Fibroblast of skin of left quadriceps (primary cell): ENCODE results near the gene TNNI2.

ENCODE experiments used
- DNase-seq, 2 experiments: peaks; one replicate each; pipeline ENCODE4 v3.0.0-alpha.2; 2013; ENCODE audit warnings: low read depth in 2 of 2

The TNNI2 gene

DNA sequence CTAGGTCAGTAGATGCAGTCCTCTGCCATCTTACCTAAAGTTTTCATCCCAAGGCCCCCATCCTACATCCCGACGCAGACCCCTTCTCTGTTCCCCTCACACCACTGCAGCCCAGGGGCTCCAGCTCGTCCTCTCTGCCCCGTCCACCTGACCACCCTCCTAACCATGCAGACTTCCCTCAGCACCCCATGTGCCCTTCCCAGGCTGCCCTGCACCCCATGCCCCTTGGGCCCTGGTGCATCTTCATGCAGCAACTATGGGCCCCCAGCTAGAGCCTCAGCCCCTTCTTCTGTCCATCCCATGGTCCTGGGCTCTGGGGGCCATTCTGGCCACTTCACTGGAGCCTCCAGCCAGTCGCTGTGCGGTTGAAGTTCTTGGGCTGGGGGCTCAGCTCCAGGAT, 50.0 kb downstream of the TNNI2 start:
- no peak for DNase-seq

DNA sequence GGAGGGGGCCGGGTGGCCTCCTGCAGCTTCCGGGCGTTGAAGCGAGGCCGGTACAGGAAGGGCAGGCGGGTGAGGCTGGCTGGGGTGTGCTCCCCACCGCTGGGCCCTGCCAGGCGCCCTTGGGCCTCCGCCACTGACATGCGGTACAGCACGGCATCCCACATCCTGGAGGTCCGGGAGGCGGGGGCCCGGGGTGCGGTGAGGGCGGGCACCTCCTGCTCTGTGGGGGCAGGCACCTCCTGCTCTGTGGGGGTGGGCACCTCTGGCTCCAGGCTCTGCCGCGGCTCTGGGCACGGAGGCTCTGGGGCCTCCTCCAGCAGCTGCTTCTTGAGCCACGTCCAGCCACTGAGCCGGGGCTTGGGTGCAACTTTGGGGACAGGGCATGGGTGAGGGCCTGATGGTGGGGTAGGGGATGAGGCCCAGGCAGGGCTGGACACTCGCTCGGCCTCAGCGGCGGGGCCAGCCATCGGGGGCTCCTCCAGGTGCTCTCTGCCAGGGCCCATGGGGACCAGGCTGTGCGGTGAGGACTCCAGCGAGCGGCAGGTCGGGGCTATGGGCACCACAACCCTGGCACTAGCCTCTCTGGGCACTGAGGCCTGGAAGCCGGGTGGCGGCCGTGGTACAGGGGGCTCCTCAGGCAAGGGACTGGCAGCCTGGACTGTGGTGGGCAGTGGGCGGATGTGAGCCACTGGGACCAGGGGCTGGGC, 50.6 kb downstream of the TNNI2 start:
- DNase-seq: no peak

DNA sequence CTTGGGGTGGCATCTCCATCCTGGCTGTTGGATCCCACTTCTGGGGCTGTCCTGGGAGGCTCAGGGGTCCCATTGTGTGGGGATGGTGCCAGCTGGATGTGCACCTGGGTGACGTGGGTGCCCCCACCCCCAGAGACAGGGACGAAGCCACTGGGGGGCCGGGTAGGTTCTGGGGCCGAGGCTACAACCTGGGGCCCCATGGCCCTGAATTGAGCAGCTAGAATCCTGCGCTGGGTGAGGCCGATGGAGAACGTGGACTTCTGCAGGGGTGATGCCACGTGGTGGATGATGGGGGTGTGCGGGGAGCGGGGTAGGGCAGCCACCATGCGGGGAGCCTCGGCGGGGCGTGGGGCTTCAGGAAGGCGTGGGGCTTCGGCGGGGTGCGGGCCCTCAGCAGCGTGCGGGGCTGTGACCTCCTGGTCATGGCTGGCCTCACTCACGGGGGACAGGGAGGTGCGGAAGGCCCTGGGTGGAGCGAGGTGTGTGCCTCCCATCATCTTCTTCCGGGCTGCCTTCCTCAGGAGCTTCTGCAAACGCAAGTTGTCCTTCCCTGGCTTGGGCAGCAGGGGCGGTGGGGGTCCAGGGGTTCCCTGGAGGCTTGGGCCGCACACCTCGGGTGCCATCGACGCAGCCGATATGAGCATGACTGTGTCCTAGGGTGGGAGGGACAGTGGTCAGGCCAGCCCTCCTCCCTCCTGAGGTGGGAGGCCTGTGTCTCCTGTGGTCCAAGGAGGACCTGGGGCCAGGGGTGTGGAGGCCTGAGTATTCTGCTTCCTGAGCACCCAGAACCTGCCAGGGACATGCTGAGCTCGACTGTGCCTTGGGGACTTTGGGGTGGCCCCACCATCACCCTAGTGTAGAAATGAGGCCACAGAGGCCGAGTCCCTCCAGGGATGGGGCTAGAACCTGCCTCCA, 51.4 kb downstream of the TNNI2 start:
- DNase-seq: no peak
